Measurements from ENCODE around the gene CYYR1. TPM values are rescaled to one million over a fixed set of nuclear protein-coding genes. Genes with fewer than 3 reads are reported as not detected.

Gene CYYR1
- polyA plus RNA-seq, 1 donor (not counting 4 experiments of a cell fraction or from before 2014, with no cell fraction given): 1.5 TPM

DNA sequence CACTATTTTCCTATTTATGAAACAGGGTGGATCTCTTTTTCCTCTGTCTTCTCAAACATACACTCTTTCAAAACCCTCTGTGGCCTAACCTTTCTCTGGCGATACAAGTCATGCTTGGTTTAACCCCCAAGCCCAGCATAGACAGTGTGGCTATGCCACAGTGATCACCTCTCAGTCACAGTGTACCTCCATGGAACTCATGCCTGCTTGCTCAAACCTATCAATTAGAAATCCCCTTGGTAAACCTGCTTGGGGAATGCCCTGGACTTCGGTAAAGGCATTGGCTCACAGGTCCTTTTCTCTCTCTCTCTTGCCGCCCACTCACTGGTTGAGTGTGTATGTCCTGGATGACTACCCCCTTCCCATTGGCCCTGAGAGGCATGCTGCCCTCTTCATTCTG, 147.5 kb downstream of the CYYR1 start:
- Histone ChIP-seq H3K27me3 (ENCODE audit: control insufficient read depth, extremely low read depth, insufficient read depth, low read length) (no peaks in the 10 kb centered on the region), H2AFZ (ENCODE audit: control insufficient read depth, low read length) (no peak overlapping the region), H3K4me1 (ENCODE audit: control insufficient read depth, extremely low read depth, insufficient read depth, low read length) (peaks cover 9% of the 10 kb centered on the region), H3K4me3 (ENCODE audit: control insufficient read depth in 2 of 3, extremely low read depth in 1 of 3, insufficient read depth in 2 of 3, low read depth in 1 of 3, low read length in 3 of 3) (no peak overlapping the region), H3K79me2 (ENCODE audit: control insufficient read depth, insufficient read depth, low read length) (no peaks in the 10 kb centered on the region), H3K9ac (ENCODE audit: control insufficient read depth, extremely low read depth, insufficient read depth, low read length) (no peak overlapping the region), H4K20me1 (ENCODE audit: control insufficient read depth, extremely low read depth, insufficient read depth, low read length) (no peaks in the 10 kb centered on the region), H3K4me2 (ENCODE audit: control insufficient read depth, extremely low read depth, insufficient read depth, low read depth, low read length) (no peak overlapping the region), H3K27ac (ENCODE audit: control insufficient read depth, insufficient read depth, low read length) (no peak overlapping the region), H3K36me3 (ENCODE audit: control insufficient read depth in 2 of 2, extremely low read depth in 1 of 2, insufficient read depth in 2 of 2, low read length in 2 of 2) (no peaks in the 10 kb centered on the region), H3K9me3 (ENCODE audit: control insufficient read depth, low read depth, low read length) (no peaks in the 10 kb centered on the region), H3K9me1 (ENCODE audit: control insufficient read depth, extremely low read depth, insufficient read depth, low read length) (no peaks in the 10 kb centered on the region)
- FAIRE-seq: no peak
- dilution Hi-C loops (cut with MboI; ENCODE audit: extremely low pct_ligation_motif_present, low sequenced_read_pairs): no loop called here
- TF ChIP-seq EZH2 (IDR thresholded peaks at IDR 0.05; ENCODE audit: low read length): no peak
- TF ChIP-seq, protein P1, sequence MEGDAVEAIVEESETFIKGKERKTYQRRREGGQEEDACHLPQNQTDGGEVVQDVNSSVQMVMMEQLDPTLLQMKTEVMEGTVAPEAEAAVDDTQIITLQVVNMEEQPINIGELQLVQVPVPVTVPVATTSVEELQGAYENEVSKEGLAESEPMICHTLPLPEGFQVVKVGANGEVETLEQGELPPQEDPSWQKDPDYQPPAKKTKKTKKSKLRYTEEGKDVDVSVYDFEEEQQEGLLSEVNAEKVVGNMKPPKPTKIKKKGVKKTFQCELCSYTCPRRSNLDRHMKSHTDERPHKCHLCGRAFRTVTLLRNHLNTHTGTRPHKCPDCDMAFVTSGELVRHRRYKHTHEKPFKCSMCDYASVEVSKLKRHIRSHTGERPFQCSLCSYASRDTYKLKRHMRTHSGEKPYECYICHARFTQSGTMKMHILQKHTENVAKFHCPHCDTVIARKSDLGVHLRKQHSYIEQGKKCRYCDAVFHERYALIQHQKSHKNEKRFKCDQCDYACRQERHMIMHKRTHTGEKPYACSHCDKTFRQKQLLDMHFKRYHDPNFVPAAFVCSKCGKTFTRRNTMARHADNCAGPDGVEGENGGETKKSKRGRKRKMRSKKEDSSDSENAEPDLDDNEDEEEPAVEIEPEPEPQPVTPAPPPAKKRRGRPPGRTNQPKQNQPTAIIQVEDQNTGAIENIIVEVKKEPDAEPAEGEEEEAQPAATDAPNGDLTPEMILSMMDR (optimal IDR thresholded peaks at IDR 0.05 in 1 of 3, IDR thresholded peaks at IDR 0.05 in 1 of 3, conservative IDR thresholded peaks at IDR 0.05 in 1 of 3; ENCODE audit: extremely low read depth in 1 of 3, insufficient read depth in 2 of 3, low read length in 3 of 3): no peak
- DNase-seq (ENCODE audit: low read depth, low spot score): no peak

DNA sequence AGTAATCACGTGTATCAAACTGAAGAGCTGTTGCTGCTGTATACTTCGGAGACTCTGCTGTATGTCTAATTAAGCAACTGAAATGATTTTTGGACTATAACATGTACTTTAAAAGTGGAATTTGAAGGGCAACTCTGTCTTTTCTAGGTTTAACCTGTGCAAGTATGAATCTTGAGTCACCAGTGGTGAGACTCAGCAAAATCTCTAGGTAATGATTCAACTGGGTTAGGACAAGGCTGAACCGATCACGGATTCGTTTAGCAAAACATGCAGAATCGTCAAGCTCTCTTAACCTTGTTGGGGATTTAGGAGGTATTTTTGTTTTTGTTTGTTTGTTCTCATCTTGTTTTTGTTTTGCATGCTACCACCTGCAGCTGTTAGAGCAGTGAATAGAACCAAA, 149.6 kb downstream of the CYYR1 start:
- Histone ChIP-seq H3K27ac (ENCODE audit: control insufficient read depth, insufficient read depth, low read length) (no peak overlapping the region), H3K9ac (ENCODE audit: control insufficient read depth, extremely low read depth, insufficient read depth, low read length) (no peak overlapping the region), H3K79me2 (ENCODE audit: control insufficient read depth, insufficient read depth, low read length) (no peaks in the 10 kb centered on the region), H3K27me3 (ENCODE audit: control insufficient read depth, extremely low read depth, insufficient read depth, low read length) (no peaks in the 10 kb centered on the region), H3K9me1 (ENCODE audit: control insufficient read depth, extremely low read depth, insufficient read depth, low read length) (no peaks in the 10 kb centered on the region), H3K4me3 (ENCODE audit: control insufficient read depth in 2 of 3, extremely low read depth in 1 of 3, insufficient read depth in 2 of 3, low read depth in 1 of 3, low read length in 3 of 3) (no peak overlapping the region), H3K4me2 (ENCODE audit: control insufficient read depth, extremely low read depth, insufficient read depth, low read depth, low read length) (no peak overlapping the region), H4K20me1 (ENCODE audit: control insufficient read depth, extremely low read depth, insufficient read depth, low read length) (no peaks in the 10 kb centered on the region), H2AFZ (ENCODE audit: control insufficient read depth, low read length) (no peak overlapping the region), H3K9me3 (ENCODE audit: control insufficient read depth, low read depth, low read length) (no peaks in the 10 kb centered on the region), H3K4me1 (ENCODE audit: control insufficient read depth, extremely low read depth, insufficient read depth, low read length) (peaks cover 9% of the 10 kb centered on the region), H3K36me3 (ENCODE audit: control insufficient read depth in 2 of 2, extremely low read depth in 1 of 2, insufficient read depth in 2 of 2, low read length in 2 of 2) (no peaks in the 10 kb centered on the region)
- TF ChIP-seq, protein P1 (optimal IDR thresholded peaks at IDR 0.05 in 1 of 3, IDR thresholded peaks at IDR 0.05 in 1 of 3, conservative IDR thresholded peaks at IDR 0.05 in 1 of 3; ENCODE audit: extremely low read depth in 1 of 3, insufficient read depth in 2 of 3, low read length in 3 of 3): no peak
- no peak for TF ChIP-seq EZH2 (IDR thresholded peaks at IDR 0.05; ENCODE audit: low read length)
- FAIRE-seq (no peak), DNase-seq (ENCODE audit: low read depth, low spot score) (no peak)
- dilution Hi-C loops (cut with MboI; ENCODE audit: extremely low pct_ligation_motif_present, low sequenced_read_pairs): no loop called here

Data from keratinocyte (primary cell).